ENCODE results near the gene ALDH2.
"Not testable (repeated sequence)": the region's sequence is repeated elsewhere in the genome, so short reads cannot be mapped to it uniquely, and the experiment has no call there.

GRCh38 chr12:111820828-111821227 lies 54.1 kb downstream of the ALDH2 start:
- not testable (repeated sequence) for TF ChIP-seq CTCF, POLR2AphosphoS5, POLR2A (IDR thresholded peaks at IDR 0.05)
